ENCODE measurements around the gene EP400.
"Not testable (repeated sequence)": the region's sequence is repeated elsewhere in the genome, so short reads cannot be mapped to it uniquely, and the experiment has no call there.

EP400 gene

DNA sequence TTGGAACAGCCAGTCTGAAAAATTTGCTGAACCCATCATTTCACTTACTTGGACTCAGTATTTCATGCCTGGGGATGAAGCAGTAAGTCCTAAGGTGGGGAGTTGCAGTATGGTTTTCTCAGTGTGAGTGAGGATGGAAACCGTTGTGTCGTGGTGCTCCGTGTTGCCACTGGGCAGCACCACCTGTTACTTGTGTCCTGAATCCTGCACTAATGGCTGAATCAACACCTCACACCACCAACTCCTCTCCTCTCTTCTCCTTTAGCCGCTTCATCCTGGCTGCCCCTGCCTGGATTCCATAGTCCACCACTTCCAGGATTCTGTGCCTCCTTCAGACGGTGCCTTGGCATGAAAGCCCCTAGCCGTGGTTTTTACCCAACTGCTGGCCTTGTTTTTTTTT lies 3.0 kb upstream of the EP400 start:
- no peak for TF ChIP-seq POLR2A (IDR thresholded peaks at IDR 0.05; ENCODE audit: low read depth, low read length)
- TF ChIP-seq POLR2AphosphoS5 (IDR thresholded peaks at IDR 0.05; ENCODE audit: low read depth, low read length) = no peak
- TF ChIP-seq TAF1 (IDR thresholded peaks at IDR 0.05; ENCODE audit: borderline replicate concordance, low read depth, low read length) = no peak
- FAIRE-seq = no peak
- no peak for DNase-seq (ENCODE audit: insufficient read length)

DNA sequence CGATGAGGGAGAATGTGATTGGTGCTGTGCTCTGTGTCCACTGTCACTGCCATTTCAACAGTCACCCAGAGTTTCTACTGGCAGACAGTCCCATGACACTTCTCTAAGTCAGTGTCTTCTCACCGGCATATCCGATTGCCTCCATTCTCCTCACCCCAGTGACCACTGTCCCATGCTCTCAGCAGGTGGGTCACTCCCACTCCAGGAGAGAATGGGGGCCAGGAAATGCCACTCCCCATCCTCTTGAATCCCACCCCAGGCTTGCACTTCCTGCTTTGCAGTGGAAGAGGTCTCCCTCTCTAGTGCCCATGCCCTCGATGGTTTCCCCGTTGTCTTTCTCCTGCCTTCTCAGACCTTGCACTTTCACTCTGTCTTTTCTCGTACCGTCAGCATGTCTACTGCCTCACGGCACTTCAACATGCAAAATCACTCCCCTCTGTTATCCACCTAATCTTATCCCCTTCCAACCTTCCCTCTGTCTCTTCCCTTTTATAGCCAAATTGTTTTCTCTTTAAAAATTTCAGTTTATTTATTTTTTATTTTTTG lies 2.2 kb upstream of the EP400 start:
- TF ChIP-seq POLR2AphosphoS5 (IDR thresholded peaks at IDR 0.05; ENCODE audit: low read depth, low read length) = no peak
- TF ChIP-seq POLR2A (IDR thresholded peaks at IDR 0.05; ENCODE audit: low read depth, low read length) = no peak
- TF ChIP-seq TAF1 (IDR thresholded peaks at IDR 0.05; ENCODE audit: borderline replicate concordance, low read depth, low read length) = no peak
- DNase-seq (ENCODE audit: insufficient read length) = no peak
- no peak for FAIRE-seq

DNA sequence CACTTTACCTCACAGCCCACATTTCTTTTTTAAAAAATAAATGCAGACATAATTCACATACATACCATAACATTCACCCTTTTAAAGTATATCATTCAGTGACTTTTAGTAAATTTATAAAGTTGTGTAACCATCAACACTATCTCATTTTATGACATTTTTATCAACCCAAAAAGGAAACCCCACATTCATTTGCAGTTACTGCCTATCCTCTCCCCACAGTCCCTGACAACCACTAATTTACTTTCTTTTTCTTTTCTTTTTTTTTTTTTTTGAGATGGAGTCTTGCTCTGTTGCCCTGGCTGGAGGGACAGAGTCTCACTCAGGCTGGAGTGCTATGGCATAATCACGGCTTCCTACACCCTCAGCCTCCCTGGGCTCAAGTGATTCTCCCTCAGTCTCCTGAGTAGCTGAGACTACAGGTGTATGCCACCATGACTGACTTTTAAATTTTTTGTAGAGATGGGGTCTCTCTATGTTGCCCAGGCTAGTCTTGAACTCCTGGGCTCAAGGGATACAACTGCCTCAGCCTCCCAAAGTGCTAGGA lies 1.5 kb upstream of the EP400 start:
- no peak for DNase-seq (ENCODE audit: insufficient read length)
- FAIRE-seq = no peak
- no peak for TF ChIP-seq POLR2AphosphoS5 (IDR thresholded peaks at IDR 0.05; ENCODE audit: low read depth, low read length)
- TF ChIP-seq TAF1 (IDR thresholded peaks at IDR 0.05; ENCODE audit: borderline replicate concordance, low read depth, low read length) = no peak
- TF ChIP-seq POLR2A (IDR thresholded peaks at IDR 0.05; ENCODE audit: low read depth, low read length) = no peak

DNA sequence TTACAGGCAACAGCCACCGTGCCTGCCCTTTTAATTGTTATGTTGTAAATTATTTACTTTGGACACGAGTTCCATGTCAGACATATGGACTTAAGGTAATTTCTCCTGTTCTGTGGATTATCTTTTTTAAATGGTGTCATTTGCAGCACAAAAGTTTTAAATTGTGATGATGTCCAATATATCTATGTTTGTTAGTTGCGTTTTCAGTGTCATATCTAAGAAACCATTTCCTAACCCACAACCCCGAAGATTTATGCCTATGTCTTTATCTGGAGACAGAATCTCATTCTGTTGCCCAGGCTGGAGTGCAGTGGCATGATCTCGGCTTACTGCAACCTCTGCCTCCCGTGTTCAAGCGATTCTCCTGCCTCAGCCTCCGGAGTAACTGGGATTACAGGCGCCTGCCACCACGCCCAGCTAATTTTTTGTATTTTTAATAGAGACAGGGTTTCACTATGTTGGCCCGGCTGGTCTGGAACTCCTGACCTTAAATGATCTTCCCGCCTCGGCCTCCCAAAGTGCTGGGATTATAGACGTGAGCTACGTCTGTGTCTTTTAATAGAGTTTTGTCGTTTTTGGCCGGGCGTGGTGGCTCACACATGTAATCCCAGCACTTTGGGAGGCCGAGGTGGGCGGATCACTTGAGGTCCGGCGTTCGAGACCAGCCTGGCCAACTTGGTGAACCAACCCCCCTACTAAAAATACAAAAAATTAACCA lies 870 bp upstream of the EP400 start:
- peak; percentile 40 for FAIRE-seq
- DNase-seq (ENCODE audit: insufficient read length) = not testable (repeated sequence)

DNA sequence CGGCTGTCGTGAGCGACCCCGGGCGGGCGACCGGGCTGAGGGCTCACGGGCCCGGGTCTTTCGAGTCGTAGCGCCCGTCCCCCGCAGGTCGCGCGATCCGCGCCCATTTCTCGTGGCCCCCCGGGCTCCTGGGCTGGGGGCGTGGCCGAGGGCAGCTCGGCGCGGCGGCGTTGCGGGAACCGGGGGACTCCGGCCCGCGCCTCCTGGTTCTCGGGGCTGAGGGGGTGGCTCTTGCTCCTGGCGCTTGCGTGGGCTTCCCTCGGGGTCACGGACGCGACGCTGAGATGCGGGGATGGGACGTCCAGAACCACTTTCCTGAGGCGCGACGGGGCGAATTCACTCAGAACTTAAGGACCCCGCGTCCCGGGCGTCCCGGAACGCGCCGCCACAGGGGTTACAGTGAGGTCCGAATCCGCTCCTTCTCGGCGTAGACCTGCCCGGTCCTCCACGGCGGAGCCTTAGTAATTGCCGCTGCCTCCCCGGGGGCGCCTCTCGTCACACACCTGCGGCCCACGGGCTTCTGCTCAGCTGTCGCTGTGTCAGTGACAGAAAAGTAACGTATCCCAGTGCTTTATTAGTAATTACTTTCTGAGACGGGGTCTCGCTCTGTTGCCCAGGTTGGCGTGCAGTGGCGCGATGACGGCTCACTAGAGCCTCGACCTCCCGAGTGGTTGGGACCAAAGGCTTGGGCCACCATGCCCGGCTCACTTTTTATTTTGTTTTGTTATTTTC lies 606 bp downstream of the EP400 start:
- DNase-seq (ENCODE audit: insufficient read length) (no peak), FAIRE-seq (no peak)
- no peak for TF ChIP-seq TAF1 (IDR thresholded peaks at IDR 0.05; ENCODE audit: borderline replicate concordance, low read depth, low read length)
- TF ChIP-seq POLR2AphosphoS5 (IDR thresholded peaks at IDR 0.05; ENCODE audit: low read depth, low read length) = no peak
- TF ChIP-seq POLR2A (IDR thresholded peaks at IDR 0.05; ENCODE audit: low read depth, low read length) = no peak

DNA sequence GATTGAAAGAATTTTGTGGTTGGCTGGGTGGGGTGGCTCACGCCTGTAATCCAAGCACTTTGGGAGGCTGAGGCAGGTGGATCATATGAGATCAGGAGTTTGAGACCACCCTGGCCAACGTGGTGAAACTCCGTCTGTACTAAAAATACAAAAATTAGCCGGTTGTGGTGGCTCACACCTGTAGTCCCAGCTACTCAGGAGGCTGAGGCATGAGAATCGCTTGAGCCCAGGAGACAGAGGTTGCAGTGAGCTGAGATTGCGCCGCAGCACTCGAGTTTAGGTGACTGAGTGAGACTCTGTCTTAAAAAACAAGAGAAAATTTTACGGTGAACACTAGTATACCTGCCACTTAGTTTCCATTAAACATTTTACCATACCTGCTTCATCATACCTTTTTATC lies 4.1 kb downstream of the EP400 start:
- not testable (repeated sequence) for DNase-seq (ENCODE audit: insufficient read length); FAIRE-seq

DNA sequence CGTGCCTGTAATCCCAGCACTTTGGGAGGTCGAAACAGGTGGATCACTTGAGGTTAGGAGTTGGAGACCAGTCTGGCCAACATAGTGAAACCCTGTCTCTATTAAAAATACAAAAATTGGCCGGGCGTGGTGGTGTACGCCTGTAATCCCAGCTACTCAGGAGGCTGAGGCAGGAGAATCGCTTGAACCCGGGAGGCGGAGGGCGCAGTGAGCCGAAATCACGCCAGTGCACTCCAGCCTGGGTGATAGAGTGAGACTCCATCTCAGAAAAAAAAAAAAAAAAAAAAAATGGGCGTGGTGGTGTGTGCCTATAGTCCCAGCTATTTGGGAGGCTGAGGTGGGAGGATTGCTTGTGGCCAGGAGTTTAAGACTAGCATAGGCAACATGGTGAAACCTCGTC lies 4.7 kb downstream of the EP400 start:
- not testable (repeated sequence) for DNase-seq (ENCODE audit: insufficient read length); FAIRE-seq

DNA sequence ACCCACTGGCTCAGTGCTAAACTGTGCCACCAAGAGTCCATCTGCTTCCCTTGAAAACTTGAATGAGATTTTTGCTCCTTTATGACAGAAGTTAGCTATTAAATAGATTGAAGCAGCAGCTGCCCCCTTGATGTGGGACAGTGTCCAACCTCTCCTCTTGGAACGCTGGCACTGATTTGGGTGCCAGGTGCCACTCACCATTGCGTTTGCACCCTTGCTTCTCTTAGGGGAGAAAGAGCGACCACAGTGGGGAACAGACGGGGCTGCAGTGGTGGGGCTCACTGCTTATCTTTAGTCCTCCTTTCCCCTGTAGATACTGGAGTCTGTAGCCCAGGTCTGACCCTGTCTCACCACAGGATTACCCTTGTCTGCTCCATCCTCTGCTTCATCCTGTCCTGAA lies 9.4 kb downstream of the EP400 start:
- no peak for FAIRE-seq

DNA sequence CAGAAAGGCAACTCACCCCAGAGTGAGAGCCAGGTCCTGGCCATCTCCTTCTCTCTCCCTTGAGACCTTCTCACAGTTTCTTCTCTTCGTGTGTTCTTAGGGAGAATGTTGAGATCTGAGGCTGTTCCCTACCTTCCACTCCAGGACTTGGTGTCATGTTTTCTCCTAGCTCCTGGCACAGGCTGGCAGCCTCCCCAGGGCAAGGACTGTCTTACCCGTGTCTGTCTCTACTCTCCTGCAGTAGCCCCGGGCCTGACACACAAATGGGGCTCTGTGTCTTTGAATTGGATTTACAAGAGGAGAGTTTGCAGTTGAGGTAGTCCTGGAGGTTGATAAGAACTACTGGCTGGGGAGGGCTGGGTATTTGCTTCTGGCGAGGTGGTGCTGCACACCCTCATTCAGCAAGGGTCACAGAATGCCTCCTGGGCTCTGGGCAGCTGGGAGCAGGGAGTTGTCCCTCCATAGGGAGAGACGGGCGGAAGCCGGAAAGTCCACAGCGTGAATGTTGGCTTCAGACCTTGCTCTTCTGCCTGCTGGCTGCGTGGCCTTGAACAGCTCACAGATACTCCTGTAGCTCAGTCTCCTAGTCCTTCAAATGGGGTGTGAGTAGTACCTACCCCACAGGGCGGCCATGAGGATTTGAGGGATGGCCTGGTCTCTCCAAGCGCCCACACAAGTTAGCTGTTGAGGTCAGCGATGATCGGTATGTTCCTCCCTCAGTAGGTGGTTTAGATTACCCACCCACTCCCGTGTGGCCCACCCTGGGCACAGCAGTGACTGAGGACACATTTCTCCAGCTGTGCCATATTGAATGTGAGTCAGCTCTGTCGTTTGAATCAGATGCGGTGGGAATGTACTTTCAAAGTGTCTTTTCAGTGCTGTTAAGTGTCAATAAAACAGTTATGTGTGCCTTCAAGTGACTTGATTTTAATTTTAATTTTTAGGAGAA lies 10.2 kb downstream of the EP400 start:
- no peak for DNase-seq (ENCODE audit: insufficient read length)
- TF ChIP-seq TAF1 (IDR thresholded peaks at IDR 0.05; ENCODE audit: borderline replicate concordance, low read depth, low read length) (no peak), POLR2AphosphoS5 (IDR thresholded peaks at IDR 0.05; ENCODE audit: low read depth, low read length) (no peak), POLR2A (IDR thresholded peaks at IDR 0.05; ENCODE audit: low read depth, low read length) (no peak)
- no peak for FAIRE-seq

More for the DNA sequence above, 9.4 kb downstream of the EP400 start:
- TF ChIP-seq POLR2AphosphoS5 (IDR thresholded peaks at IDR 0.05; ENCODE audit: low read depth, low read length) (no peak), TAF1 (IDR thresholded peaks at IDR 0.05; ENCODE audit: borderline replicate concordance, low read depth, low read length) (no peak), POLR2A (IDR thresholded peaks at IDR 0.05; ENCODE audit: low read depth, low read length) (no peak)
- DNase-seq (ENCODE audit: insufficient read length) = no peak

DNA sequence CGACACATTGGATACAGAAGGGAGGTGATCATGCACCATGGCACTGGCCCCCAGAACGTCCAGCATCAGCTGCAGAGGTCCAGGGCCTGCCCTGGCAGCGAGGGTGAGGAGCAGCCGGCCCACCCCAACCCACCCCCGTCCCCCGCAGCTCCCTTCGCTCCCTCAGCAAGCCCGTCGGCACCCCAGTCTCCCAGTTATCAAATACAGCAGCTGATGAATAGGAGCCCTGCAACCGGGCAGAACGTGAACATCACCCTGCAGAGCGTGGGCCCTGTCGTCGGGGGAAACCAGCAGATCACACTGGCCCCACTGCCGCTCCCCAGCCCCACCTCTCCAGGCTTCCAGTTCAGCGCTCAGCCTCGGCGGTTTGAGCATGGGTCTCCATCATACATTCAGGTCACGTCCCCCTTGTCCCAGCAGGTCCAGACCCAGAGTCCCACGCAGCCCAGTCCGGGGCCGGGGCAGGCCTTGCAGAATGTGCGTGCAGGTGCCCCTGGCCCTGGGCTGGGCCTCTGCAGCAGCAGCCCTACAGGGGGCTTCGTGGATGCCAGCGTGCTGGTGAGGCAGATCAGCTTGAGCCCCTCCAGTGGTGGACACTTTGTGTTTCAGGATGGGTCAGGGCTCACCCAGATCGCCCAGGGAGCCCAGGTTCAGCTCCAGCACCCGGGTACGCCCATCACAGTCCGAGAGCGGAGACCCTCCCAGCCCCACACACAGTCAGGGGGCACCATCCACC lies 11.0 kb downstream of the EP400 start:
- FAIRE-seq = not testable (repeated sequence)

DNA sequence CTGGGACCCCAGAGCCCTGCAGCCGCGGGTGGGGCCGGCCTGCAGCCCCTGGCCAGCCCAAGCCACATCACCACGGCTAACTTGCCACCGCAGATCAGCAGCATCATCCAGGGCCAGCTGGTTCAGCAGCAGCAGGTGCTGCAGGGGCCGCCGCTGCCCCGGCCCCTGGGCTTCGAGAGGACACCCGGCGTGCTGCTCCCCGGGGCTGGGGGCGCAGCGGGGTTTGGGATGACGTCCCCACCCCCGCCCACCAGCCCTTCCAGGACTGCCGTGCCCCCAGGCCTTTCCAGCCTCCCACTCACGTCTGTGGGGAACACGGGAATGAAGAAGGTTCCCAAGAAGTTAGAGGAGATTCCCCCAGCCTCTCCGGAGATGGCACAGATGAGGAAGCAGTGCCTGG lies 11.6 kb downstream of the EP400 start:
- DNase-seq (ENCODE audit: insufficient read length) = not testable (repeated sequence)
- FAIRE-seq = peak; percentile 50

More for the DNA sequence above, 11.0 kb downstream of the EP400 start:
- DNase-seq (ENCODE audit: insufficient read length) = not testable (repeated sequence)
